ENCODE measurements around the gene EFCAB6. TPM values are rescaled to one million over a fixed set of nuclear protein-coding genes. Genes with fewer than 3 reads are reported as not detected.

Gene EFCAB6
- total and polyA plus RNA-seq, 7 donors, result 0.07 to 0.84 (median 0.50) TPM

DNA sequence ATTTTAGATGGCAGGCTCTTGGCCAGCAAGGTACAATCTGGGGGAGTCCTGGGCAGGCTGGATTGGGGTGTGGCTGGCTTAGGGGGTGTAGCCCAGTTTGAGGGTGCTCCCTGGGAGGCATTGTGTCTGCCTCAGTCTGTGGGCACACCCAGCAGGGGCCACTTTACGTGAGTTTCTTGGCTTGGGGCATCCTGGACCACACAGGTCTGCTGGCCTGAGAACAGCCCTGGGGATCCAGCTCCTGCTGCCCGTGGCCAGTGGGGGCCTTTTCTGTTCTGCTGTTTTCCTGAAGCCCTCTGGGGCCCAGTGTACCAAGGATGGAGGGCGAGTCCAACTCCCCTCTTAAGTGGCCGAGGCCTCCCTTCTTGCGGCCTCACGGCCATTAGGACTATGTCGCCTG lies 328.4 kb downstream of the EFCAB6 start:
- WGBS, 3 donors, result 76 to 85% (median 84%) methylated on average over 7 of the region's 7 CpGs
- DNase-seq (no peak), ATAC-seq (no peak)
- H3K4me1 ChIP-seq, result no peaks in the 10 kb centered on the region
- H3K27ac ChIP-seq, result no peak overlapping the region
- no peaks in the 10 kb centered on the region for H3K9me3 ChIP-seq
- no peak overlapping the region for H3K4me3 ChIP-seq
- no peaks in the 10 kb centered on the region for H3K36me3 ChIP-seq (ENCODE audit: insufficient read depth in 1 of 2, low read depth in 1 of 2)
- TF ChIP-seq, protein P1, sequence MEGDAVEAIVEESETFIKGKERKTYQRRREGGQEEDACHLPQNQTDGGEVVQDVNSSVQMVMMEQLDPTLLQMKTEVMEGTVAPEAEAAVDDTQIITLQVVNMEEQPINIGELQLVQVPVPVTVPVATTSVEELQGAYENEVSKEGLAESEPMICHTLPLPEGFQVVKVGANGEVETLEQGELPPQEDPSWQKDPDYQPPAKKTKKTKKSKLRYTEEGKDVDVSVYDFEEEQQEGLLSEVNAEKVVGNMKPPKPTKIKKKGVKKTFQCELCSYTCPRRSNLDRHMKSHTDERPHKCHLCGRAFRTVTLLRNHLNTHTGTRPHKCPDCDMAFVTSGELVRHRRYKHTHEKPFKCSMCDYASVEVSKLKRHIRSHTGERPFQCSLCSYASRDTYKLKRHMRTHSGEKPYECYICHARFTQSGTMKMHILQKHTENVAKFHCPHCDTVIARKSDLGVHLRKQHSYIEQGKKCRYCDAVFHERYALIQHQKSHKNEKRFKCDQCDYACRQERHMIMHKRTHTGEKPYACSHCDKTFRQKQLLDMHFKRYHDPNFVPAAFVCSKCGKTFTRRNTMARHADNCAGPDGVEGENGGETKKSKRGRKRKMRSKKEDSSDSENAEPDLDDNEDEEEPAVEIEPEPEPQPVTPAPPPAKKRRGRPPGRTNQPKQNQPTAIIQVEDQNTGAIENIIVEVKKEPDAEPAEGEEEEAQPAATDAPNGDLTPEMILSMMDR (IDR thresholded peaks at IDR 0.05), result no peak
- intact Hi-C loops (cut with DNase I), result no loop called here
- H3K27me3 ChIP-seq (ENCODE audit: insufficient read depth in 3 of 3, low read length in 2 of 3), result peaks cover 0 to 35% (median 12%) of the 10 kb centered on the region in 3 donors

DNA sequence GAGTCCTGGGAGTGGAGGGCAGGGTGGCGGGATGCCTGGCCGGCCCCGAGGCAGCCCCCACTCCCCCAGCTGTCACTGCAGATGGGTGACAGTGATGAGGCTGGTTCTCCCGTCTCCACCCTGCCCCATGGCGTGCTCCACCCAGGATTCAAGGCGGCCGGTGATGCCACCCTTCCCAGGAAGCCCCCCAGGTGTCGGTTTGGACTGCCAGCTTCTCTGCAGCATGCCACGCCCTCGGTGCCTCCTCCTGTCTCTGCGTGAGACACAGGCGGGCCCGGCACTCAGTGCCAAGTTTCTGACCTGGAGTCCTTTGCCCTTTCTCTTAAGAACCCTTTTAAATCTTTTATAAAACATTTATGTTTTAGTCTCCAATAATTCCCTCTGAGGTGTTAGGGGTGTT lies 328.8 kb downstream of the EFCAB6 start:
- intact Hi-C loops (cut with DNase I), result no loop called here
- ATAC-seq, result no peak
- Histone ChIP-seq H3K27ac (no peak overlapping the region), H3K9me3 (no peaks in the 10 kb centered on the region), H3K4me3 (no peak overlapping the region), H3K36me3 (ENCODE audit: insufficient read depth in 1 of 2, low read depth in 1 of 2) (no peaks in the 10 kb centered on the region), H3K4me1 (no peaks in the 10 kb centered on the region), H3K27me3 (ENCODE audit: insufficient read depth in 3 of 3, low read length in 2 of 3) (peaks cover 0 to 33% (median 13%) of the 10 kb centered on the region in 3 donors)
- 68 to 79% (median 79%) methylated on average over 11 to 13 of the region's 13 CpGs for WGBS, 3 donors
- DNase-seq, result no peak
- TF ChIP-seq, protein P1 (IDR thresholded peaks at IDR 0.05), result no peak

DNA sequence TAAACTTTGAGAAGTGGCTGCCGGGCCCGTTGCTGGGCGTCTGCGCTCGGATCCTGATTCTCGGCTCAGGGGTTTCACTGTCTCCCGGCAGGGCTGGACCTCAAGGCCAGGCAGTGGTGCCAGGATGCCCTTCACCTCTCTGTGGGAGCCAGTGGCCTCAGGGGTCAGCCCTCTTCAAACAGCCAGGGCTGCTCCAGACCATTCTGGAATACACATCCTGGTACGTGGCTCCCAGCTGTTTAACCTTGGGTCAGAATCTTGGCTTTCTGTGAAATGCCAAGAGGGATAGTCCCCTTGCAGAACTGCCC lies 329.8 kb downstream of the EFCAB6 start:
- ATAC-seq, result no peak
- TF ChIP-seq, protein P1 (IDR thresholded peaks at IDR 0.05), result no peak
- Histone ChIP-seq H3K36me3 (ENCODE audit: insufficient read depth in 1 of 2, low read depth in 1 of 2) (no peaks in the 10 kb centered on the region), H3K27ac (no peak overlapping the region), H3K4me3 (no peak overlapping the region), H3K9me3 (no peaks in the 10 kb centered on the region), H3K4me1 (no peaks in the 10 kb centered on the region), H3K27me3 (ENCODE audit: insufficient read depth in 3 of 3, low read length in 2 of 3) (peaks cover 0 to 30% (median 13%) of the 10 kb centered on the region in 3 donors)
- no peak for DNase-seq
- WGBS, 3 donors, result 18 to 39% (median 33%) methylated on average over 8 of the region's 8 CpGs
- intact Hi-C loops (cut with DNase I), result no loop called here

DNA sequence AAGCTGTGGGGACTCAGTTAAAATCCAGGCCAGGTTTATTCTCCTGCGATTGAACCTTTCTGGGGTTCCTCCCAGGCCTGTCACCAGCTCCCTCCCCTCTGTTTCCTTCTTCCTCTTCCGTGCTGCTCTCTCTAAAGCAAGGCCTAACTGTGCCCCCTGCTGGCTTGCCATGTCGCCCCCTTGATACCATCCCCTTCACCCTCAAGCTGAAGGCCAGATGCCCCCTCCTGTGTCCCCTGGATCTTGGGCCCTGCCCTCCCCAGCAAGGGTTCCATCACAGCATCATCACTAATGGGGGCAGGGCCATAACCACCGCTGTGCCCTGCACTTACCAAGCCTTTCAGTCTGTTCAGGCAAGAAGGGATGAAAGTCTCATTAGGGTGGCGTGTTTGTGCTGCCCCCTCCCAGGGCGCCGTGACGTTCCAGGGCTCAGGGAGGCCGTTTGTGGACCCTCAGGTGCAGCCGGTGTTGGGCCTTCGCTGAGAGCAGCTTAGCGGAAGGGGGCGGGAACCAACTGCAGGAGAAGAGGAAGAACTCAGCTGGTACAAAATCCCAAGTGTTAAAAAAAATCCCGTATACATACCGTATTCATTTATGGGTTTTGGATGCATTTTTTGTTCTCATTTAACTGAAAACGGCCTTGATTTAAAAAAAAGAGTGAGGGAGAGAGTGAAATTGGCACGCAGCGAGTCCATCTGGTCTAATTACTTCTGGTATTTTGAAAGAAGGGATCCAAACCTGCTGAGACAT lies 330.4 kb downstream of the EFCAB6 start:
- 35 to 39% (median 37%) methylated on average over 18 of the region's 18 CpGs for WGBS, 3 donors
- Histone ChIP-seq H3K9me3 (no peaks in the 10 kb centered on the region), H3K4me1 (no peaks in the 10 kb centered on the region), H3K27me3 (ENCODE audit: insufficient read depth in 3 of 3, low read length in 2 of 3) (peaks cover 0 to 25% (median 13%) of the 10 kb centered on the region in 3 donors), H3K36me3 (ENCODE audit: insufficient read depth in 1 of 2, low read depth in 1 of 2) (no peaks in the 10 kb centered on the region), H3K27ac (no peak overlapping the region), H3K4me3 (no peak overlapping the region)
- no peak for DNase-seq
- intact Hi-C loops (cut with DNase I), result no loop called here
- ATAC-seq, result no peak
- TF ChIP-seq, protein P1 (IDR thresholded peaks at IDR 0.05), result no peak

DNA sequence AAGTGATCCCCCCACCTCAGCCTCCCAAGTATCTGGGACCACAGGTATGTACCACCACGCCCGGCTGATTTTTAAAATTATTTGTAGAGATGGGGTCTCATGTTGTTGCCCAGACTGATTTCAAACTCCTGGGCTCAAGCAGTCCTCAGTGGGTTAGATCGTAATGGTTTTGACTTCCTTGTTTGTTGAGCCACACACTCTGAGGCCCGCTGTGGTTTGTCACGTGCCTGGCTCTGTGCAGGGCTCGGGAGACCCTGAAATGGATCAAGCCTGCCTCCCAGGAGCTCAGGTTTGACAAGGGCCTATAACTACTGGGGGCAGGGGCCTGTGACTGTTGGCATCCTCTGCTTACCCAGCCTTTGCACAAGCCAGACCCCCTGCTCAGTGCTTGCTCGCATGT lies 332.1 kb downstream of the EFCAB6 start:
- ATAC-seq, result no peak
- H3K36me3 ChIP-seq (ENCODE audit: insufficient read depth in 1 of 2, low read depth in 1 of 2), result no peaks in the 10 kb centered on the region
- no peak overlapping the region for H3K27ac ChIP-seq
- DNase-seq, result no peak
- intact Hi-C loops (cut with DNase I), result no loop called here
- peaks cover 0 to 15% (median 9%) of the 10 kb centered on the region in 3 donors for H3K27me3 ChIP-seq (ENCODE audit: insufficient read depth in 3 of 3, low read length in 2 of 3)
- H3K9me3 ChIP-seq, result no peaks in the 10 kb centered on the region
- WGBS, 3 donors, result 81 to 83% (median 81%) methylated on average over 7 of the region's 7 CpGs
- TF ChIP-seq, protein P1 (IDR thresholded peaks at IDR 0.05), result no peak
- H3K4me1 ChIP-seq, result no peaks in the 10 kb centered on the region
- H3K4me3 ChIP-seq, result no peak overlapping the region

Data from psoas muscle (tissue), 8 donors.